ENCODE measurements around the gene CYP11A1.

CYP11A1 gene

DNA sequence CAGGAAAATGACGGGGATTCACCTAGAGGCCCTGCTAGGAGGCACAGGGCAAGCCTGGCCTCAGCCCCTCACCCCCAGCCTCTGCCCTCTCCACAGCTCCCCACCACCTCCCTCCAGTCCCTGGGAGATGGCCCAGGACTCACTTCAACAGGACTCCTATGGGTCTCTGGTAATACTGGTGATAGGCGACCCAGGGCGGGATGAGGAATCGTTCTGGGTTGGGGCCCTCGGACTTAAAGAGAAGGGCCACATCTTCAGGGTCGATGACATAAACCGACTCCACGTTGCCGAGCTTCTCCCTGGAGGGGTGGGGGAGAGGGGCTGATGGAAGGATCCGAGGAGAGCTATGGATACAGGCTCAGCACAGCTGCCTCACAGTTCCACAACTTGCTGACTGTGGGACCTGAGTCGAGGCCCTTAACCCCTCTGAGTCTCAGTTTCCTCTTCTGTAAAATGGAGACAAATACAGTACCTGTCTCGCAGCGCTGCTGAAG is 19.6 kb downstream of the CYP11A1 start:
- DNase-seq, result no peak

DNA sequence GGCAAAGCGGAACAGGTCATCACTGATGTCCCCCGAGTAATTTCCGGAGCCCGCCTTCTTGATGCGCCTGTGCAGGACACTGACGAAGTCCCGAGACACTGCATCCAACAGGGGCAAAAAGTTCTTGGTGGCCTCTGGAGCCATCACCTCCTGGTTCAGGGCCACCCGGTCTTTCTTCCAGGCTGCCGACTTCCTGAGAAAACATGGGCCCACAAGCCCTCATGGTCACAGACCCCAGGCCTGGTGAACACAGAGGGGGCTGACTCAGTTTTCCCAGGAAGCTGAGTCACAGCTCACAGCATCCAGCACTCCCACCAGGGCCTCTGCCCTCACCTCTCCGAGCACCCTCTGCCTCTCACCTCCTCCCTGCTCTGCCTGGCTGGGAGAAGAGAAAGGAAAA is 22.4 kb downstream of the CYP11A1 start:
- peak; percentile 14 for DNase-seq

GRCh38 chr15:74343797-74344127 is 23.7 kb downstream of the CYP11A1 start:
- DNase-seq, result no peak

- DNase-seq, result no peak
Measured at GRCh38 chr15:74343127-74343796, 24.2 kb downstream of the CYP11A1 start.

DNA sequence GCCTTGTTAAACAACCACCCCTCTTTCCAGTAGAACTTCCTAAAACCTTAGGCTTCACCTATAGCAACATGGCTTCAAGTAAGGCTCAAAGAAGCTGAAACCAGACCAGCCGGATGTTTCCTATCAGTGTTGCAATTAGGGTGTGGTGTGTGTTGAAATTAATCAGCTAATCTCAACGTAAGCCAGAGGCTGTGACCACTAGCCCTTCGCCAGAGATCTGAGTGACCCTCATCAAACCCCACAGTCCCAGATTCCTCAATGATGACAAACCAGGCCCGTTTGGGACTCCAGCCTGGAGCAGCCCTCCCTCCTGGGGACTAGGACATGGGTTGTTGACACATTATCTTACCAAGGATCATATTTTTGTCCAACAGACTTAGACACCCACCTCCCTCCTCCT is 27.3 kb downstream of the CYP11A1 start:
- DNase-seq, result no peak

- no peak for DNase-seq
Measured at GRCh38 chr15:74339371-74339770, 28.1 kb downstream of the CYP11A1 start.

GRCh38 chr15:74338676-74339075 is 28.8 kb downstream of the CYP11A1 start:
- no peak for DNase-seq

GRCh38 chr15:74337607-74338211 is 29.7 kb downstream of the CYP11A1 start:
- DNase-seq, result no peak

DNA sequence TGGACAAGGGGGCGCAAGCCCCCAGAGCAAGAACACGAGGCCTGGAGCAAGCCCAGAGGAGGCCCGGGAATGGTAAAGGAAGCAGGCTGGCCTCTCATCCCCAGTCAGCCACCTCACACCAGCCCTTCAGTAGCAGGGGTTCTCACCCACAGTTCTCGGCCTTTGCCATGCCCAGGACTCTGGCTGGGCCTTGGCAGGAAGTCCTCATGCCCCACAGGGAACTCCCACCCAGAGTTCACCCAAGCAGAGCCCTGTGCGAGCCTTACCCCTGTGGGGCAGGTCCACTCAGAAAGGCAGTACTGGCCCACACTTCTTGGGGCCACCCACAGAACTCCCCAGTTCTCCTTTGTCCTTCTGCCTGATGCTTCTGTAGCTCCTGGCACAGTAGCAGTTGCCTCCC is 30.3 kb downstream of the CYP11A1 start:
- DNase-seq, result no peak

DNA sequence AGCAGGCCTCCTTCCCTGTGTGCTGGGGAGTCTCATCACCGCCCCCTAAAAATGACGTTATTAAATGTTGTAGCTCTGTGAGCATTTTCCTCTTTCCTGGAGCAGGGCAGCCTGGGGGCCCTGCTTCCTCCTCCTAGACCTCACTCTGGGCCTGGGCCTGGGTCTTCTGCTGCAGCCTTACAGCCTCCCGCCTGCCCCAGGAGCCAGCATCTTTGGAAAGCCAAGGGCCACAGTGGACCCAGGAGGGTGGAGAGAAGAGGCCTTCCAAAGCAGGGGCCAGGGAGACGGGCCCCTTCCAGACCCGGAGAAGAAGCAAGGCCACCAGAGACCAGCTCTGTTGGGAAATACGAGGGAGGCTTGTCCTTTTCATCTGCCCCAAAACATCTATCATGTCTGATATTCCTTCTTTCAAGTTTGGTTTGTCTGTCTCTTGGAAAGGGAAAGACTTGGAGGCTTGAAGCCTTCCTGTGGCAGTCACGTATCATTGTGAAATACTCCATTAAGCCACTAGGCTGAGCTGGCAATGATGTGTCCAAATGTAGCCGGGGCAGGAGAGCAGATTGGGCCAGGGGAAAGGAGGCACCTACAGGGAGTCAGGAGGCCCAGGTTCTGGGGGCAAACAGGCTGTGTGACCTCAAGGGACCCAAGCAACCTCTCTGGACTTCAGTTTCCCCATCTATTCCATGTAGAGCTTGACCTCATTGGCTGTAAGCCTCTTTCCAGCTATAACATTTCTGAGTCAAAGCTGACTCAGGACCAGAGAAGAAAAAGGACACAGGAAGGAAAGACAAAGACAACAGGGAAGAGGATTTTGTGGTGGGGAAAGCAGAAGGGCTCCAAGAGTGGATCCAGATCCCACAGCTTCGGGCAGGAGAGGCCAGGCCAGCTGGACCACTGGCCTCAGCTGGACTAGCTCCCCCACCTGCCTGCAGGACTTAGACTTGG is 31.1 kb downstream of the CYP11A1 start:
- DNase-seq, result no peak

DNA sequence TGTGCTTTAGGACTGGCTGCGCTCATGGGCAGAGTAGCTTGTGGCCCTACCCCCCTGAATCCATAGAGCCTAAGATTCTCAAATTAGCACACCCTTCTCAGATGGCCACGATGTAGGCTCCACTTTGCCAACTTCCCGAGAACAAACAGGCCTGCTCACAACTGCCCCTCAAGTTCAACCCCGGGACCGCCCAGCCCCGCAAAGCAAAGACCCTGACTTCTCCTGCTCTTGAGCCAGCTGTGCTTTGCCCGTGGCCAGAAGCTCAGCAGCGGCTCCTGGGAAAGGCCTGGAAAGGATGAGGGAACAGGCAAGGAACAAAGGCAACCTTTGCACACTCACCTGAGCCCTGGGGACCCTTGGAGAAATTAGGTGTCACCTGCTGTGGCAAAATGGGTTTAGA is 32.0 kb downstream of the CYP11A1 start:
- DNase-seq, result no peak

DNA sequence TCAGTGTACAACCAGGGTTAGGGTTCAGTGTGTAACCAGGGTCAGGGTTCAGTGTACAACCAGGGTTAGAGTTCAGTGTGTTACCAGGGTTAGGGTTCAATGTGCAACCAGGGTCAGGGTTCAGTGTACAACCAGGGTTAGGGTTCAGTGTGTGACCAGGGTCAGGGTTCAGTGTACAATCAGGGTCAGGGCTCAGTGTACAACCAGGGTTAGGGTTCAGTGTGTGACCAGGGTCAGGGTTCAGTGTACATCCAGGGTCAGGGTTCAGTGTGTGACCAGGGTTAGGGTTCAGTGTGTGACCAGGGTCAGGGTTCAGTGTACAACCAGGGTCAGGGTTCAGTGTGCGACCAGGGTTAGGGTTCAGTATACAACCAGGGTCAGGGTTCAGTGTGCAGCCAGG is 33.3 kb downstream of the CYP11A1 start:
- no peak for DNase-seq

DNA sequence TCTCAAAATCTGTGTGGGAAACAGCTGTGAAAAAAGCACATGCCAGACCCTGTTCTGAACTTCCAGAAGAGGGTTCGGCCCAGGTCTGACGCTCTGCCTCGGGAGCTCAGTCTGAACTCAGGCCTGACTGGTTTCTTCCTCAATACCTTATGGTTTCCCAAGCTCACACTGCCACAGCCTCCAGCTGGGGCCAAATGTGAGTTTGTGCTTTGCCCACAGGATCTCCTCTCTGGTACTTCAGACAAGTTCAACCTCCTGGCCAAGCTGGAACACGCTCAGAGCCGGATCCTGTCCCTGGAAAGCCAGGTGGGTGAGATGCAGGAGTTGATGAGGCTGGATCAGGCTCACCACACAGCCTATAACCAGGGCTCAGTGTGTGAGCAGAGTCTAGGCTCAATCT is 33.8 kb downstream of the CYP11A1 start:
- DNase-seq, result no peak

DNA sequence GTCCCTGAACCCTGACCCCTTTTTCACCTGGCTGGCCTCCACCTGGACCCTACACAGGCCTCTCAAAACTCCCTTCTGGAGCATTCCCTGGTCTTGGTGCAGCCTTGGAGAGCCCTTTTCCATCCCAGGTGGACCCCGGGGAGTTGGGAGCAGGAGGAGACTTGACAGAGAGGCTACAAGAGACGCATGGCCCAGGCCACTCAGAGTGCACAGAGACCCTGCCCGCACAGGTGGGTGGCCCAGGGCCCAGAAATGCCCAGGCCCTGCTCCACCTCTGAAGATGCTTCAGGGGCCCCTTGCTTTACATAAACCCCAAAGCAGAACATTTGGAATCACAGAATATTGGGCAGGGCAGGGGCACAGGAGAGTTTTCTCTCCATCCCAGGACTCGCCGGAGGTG is 34.4 kb downstream of the CYP11A1 start:
- DNase-seq, result no peak

GRCh38 chr15:74332611-74333010 is 34.8 kb downstream of the CYP11A1 start:
- no peak for DNase-seq

DNA sequence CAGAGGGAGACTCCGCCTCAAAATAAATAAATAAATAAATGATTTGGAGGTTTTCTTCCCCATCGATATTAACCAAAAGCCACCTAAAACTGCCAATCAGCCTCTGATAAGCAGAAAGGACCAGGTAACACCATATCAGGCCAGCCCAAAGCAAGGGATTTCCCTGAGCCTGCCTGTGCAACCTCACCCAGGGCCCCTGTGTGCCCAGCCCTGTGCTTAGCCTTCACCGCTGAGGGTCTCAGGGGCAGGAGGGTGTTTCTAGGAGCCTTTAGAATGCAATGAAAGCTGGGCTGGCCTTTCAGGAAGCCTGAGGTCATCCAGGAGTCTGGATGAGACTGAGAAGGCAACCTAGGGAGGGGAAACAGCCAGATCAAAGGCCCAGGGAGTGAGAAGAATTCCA is 35.4 kb downstream of the CYP11A1 start:
- no peak for DNase-seq

DNA sequence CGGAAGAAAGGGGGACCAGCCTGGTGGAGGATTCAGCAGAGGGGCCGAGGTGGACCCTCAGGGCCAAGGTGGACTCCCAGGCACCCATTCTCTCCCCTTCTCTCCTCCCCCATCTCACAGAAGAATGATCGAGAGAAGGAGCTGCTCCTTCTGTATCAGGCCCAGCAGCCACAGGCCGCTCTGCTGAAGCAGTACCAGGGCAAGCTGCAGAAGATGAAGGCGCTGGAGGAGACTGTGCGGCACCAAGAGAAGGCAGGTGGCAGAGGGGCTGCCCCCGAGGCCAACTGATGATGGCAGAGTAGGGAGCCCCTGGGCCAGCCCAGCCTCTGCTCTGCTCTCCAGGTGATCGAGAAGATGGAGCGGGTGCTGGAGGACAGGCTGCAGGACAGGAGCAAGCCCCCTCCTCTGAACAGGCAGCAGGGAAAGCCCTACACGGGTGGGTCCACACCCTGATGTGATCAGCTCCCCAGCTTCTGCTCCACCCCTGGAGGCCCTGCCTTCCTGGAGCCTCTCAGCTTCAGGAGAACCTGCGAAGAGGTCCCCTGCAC is 36.5 kb downstream of the CYP11A1 start:
- DNase-seq, result no peak

DNA sequence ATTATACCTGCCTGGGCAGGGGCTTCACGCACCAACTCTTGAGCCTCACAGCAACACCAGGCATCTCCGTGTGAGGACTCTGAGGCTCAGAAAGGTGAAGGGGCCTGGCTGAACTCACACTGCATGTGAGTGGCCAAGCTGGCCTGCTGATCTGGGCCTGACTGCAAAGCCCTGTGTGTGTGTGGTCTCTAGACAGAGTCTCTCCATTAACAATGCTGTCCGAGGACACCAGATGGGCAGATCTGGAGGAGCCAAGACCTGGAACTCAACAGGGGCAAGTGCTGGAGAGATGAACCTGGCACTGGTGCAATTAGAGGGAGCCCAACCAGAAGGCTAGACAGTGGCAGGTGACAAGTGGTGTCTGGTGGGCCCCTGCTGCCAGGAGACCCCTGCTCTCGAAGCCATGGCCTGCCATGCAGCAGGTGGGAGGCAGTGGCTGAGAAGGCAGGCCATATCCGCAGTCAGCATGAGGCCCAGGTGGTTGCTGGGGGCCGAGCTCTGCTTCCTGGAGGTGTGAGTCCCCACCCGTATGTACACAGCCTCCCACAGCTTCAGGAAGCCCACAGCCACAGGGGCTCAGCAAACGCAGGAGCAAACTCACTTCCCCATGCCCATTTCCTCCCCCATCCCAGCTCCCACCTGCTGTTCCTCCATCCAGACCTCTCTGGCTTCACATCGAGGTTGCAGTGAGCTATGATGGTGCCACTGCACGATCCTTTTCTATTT is 39.0 kb downstream of the CYP11A1 start:
- no peak for DNase-seq

DNA sequence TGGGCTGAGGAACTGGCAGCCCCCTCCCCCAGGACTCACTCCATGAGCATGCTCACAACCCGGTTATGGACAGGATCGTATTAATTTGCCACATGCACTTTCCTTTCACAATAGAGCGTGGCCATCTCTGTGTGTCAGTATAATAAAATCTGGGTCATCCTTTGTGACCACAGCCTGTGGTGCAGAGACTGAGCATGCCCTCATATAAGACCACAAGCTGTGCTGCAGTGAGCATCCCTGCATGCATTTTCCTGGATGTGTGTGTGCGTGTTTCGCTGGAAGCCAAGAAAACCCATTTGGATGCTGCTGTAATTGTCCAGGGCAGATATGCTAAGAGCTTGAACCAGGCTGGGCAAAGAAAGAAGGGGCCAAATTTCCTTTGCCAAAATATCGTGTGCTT is 39.7 kb downstream of the CYP11A1 start:
- peak; percentile 84 for DNase-seq

- DNase-seq, result no peak
Measured at GRCh38 chr15:74326746-74327145, 40.7 kb downstream of the CYP11A1 start.

DNA sequence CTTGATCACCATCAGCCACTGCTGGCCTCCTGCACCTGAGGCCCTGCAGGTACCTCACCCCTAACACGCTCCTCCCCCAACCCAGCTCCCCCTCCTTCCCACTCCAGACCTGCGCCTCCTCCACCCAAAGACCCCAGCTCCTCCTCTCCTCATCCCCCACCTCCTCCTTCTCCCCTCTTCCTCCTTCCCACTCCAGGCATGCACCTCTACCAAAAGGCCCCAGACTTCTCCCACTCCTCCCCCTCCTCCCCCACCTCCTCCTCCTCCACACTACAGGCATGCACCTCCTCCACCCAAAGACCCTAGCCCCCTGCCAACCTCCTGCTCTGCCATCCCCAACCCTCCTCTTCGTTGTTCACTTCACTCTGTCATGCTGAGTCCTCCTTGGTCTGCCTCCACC is 42.7 kb downstream of the CYP11A1 start:
- DNase-seq, result no peak

DNA sequence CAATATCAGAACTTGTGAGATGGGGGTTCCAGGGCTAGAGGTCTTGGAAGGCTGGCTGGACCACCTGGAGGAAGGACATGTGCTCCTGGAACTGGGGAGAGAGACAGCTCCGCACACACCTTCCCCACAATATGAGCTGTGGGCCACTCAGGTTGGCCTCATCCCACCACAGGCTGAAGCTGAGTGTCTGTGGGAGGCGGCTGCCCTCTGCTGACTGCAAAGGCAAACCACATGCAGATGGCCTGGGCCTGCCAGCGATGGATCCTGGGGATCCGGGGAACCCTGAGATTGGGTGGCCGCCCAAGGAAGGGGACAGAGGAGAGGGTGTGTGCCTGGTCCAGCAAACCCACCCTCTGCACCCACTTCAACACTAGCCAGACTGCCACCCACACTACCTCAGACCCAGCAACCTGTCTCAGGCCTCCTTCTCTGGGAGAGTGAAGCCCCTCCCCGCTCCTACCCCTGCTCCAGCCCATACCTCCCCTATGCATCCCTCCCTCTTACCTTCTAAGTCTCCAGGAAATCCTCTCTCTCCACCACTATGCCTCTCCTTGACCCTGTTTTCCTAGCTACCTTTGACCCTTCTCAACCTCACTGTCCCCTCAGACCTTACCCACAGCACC is 44.8 kb downstream of the CYP11A1 start:
- peak; percentile 69 for DNase-seq
